H1 (cell line): Measurements from ENCODE around the gene ARHGAP15. TPM values are rescaled to one million over a fixed set of nuclear protein-coding genes. Genes with fewer than 3 reads are reported as not detected.

ENCODE experiments used
- BRCA1 ChIP-seq: IDR thresholded peaks from 2 replicates; pipeline ENCODE4 v1.6.1; 2012; ENCODE audit warnings: low read depth, low read length, improper control_type of control experiment
- E2F6 ChIP-seq: IDR thresholded peaks from 2 replicates; pipeline ENCODE4 v1.6.1; 2012; ENCODE audit warnings: inconsistent platforms
- FOSL1 ChIP-seq: IDR thresholded peaks from 2 replicates; pipeline ENCODE4 v1.6.1; 2011; ENCODE audit warnings: mild to moderate bottlenecking, low read depth, low read length, moderate library complexity; ENCODE audit not compliant: insufficient read depth
- JUN ChIP-seq: IDR thresholded peaks from 2 replicates; pipeline ENCODE4 v1.6.1; 2011; ENCODE audit warnings: low read depth, mild to moderate bottlenecking, improper control_type of control experiment, low read length
- KDM4A ChIP-seq: IDR thresholded peaks from one replicate; pipeline ENCODE4 v1.7.1; 2012; ENCODE audit warnings: low read depth, mild to moderate bottlenecking, moderate library complexity, low read length, inconsistent platforms; ENCODE audit not compliant: severe bottlenecking
- NRF1 ChIP-seq: IDR thresholded peaks from 2 replicates; pipeline ENCODE4 v1.6.1; 2011; ENCODE audit warnings: mild to moderate bottlenecking, low read depth, low read length, improper control_type of control experiment
- RXRA ChIP-seq: IDR thresholded peaks from 2 replicates; pipeline ENCODE4 v1.6.1; 2011; ENCODE audit warnings: low read depth, mild to moderate bottlenecking, low read length, moderate library complexity; ENCODE audit not compliant: insufficient read depth
- SIN3A ChIP-seq, 2 experiments: IDR thresholded peaks in 1 of 2; conservative IDR thresholded peaks in 1 of 2; 2 replicates each; pipeline ENCODE4 v1.6.1; 2011 to 2012; ENCODE audit warnings: low read length in 2 of 2, improper control_type of control experiment in 1 of 2, low read depth in 1 of 2, mild to moderate bottlenecking in 1 of 2
- SIX5 ChIP-seq: IDR thresholded peaks from 2 replicates; pipeline ENCODE4 v1.6.1; 2011; ENCODE audit warnings: mild to moderate bottlenecking, low read depth, low read length
- SP4 ChIP-seq: IDR thresholded peaks from 2 replicates; pipeline ENCODE4 v1.6.1; 2012; ENCODE audit warnings: low read length, inconsistent platforms
- YY1 ChIP-seq: IDR thresholded peaks from 2 replicates; pipeline ENCODE4 v1.6.1; 2011; ENCODE audit warnings: low read depth, mild to moderate bottlenecking, low read length
- polyA plus RNA-seq, 7 experiments: library from polyadenylated mRNA; depleted of rRNA in 3 of 7; stranded (reverse) in 5 of 7; unstranded in 2 of 7; fragments of >200 nt in 5 of 7; fragments of 200-250 nt in 2 of 7; gene quantifications; 1 replicate in 5 of 7; 2 replicates in 1 of 7; 4 replicates in 1 of 7; pipeline versions ENCODE4 v1.2.1 to v1.2.3, GENCODE V29; 2011 to 2013; ENCODE audit warnings: missing spikeins in 2 of 7, mixed read lengths in 2 of 7
- total RNA-seq: library from RNA; stranded (reverse); fragmentation: NEBNext Ultra II Directional; extraction: Animal tissue kit (Norgen Biotek cat#: 25700); gene quantifications from 2 replicates; pipeline ENCODE4 v1.2.1, GENCODE V29; 2021
- TF ChIP-seq, protein P1 (sequence below): fragments of 300-600 bp; sonication (generic); IDR thresholded peaks from 2 replicates; pipeline ENCODE4 v1.7.1; 2012; ENCODE audit warnings: low read length, moderate library complexity, mild to moderate bottlenecking, inconsistent platforms; ENCODE audit not compliant: insufficient replicate concordance

Gene ARHGAP15
- total and polyA plus RNA-seq, 2 of the 8 experiments (the other 6 are each of a cell fraction or from before 2014, with no cell fraction given) = not detected

- TF ChIP-seq, protein P1, sequence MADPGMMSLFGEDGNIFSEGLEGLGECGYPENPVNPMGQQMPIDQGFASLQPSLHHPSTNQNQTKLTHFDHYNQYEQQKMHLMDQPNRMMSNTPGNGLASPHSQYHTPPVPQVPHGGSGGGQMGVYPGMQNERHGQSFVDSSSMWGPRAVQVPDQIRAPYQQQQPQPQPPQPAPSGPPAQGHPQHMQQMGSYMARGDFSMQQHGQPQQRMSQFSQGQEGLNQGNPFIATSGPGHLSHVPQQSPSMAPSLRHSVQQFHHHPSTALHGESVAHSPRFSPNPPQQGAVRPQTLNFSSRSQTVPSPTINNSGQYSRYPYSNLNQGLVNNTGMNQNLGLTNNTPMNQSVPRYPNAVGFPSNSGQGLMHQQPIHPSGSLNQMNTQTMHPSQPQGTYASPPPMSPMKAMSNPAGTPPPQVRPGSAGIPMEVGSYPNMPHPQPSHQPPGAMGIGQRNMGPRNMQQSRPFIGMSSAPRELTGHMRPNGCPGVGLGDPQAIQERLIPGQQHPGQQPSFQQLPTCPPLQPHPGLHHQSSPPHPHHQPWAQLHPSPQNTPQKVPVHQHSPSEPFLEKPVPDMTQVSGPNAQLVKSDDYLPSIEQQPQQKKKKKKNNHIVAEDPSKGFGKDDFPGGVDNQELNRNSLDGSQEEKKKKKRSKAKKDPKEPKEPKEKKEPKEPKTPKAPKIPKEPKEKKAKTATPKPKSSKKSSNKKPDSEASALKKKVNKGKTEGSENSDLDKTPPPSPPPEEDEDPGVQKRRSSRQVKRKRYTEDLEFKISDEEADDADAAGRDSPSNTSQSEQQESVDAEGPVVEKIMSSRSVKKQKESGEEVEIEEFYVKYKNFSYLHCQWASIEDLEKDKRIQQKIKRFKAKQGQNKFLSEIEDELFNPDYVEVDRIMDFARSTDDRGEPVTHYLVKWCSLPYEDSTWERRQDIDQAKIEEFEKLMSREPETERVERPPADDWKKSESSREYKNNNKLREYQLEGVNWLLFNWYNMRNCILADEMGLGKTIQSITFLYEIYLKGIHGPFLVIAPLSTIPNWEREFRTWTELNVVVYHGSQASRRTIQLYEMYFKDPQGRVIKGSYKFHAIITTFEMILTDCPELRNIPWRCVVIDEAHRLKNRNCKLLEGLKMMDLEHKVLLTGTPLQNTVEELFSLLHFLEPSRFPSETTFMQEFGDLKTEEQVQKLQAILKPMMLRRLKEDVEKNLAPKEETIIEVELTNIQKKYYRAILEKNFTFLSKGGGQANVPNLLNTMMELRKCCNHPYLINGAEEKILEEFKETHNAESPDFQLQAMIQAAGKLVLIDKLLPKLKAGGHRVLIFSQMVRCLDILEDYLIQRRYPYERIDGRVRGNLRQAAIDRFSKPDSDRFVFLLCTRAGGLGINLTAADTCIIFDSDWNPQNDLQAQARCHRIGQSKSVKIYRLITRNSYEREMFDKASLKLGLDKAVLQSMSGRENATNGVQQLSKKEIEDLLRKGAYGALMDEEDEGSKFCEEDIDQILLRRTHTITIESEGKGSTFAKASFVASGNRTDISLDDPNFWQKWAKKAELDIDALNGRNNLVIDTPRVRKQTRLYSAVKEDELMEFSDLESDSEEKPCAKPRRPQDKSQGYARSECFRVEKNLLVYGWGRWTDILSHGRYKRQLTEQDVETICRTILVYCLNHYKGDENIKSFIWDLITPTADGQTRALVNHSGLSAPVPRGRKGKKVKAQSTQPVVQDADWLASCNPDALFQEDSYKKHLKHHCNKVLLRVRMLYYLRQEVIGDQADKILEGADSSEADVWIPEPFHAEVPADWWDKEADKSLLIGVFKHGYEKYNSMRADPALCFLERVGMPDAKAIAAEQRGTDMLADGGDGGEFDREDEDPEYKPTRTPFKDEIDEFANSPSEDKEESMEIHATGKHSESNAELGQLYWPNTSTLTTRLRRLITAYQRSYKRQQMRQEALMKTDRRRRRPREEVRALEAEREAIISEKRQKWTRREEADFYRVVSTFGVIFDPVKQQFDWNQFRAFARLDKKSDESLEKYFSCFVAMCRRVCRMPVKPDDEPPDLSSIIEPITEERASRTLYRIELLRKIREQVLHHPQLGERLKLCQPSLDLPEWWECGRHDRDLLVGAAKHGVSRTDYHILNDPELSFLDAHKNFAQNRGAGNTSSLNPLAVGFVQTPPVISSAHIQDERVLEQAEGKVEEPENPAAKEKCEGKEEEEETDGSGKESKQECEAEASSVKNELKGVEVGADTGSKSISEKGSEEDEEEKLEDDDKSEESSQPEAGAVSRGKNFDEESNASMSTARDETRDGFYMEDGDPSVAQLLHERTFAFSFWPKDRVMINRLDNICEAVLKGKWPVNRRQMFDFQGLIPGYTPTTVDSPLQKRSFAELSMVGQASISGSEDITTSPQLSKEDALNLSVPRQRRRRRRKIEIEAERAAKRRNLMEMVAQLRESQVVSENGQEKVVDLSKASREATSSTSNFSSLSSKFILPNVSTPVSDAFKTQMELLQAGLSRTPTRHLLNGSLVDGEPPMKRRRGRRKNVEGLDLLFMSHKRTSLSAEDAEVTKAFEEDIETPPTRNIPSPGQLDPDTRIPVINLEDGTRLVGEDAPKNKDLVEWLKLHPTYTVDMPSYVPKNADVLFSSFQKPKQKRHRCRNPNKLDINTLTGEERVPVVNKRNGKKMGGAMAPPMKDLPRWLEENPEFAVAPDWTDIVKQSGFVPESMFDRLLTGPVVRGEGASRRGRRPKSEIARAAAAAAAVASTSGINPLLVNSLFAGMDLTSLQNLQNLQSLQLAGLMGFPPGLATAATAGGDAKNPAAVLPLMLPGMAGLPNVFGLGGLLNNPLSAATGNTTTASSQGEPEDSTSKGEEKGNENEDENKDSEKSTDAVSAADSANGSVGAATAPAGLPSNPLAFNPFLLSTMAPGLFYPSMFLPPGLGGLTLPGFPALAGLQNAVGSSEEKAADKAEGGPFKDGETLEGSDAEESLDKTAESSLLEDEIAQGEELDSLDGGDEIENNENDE = no peak
- TF ChIP-seq YY1 (no peak), SIX5 (no peak), SP4 (no peak), KDM4A (no peak), BRCA1 (no peak), JUN (no peak), FOSL1 (no peak), RXRA (no peak), E2F6 (no peak), NRF1 (no peak), SIN3A (conservative IDR thresholded peaks at IDR 0.05 in 1 of 2, IDR thresholded peaks at IDR 0.05 in 1 of 2; ENCODE audit: low read depth in 1 of 2, low read length in 2 of 2) (no peak)
Measured at GRCh38 chr2:143768991-143769390, 639.8 kb downstream of the ARHGAP15 start (continued).
